Lung (tissue), 16 donors: ENCODE results near the gene CAMK2N1. TPM values are rescaled to one million over a fixed set of nuclear protein-coding genes. Genes with fewer than 3 reads are reported as not detected.
A peak's percentile ranks its signal among the peaks of the same experiment; 100 is the strongest.

Experiments
- ATAC-seq: fragments of 200-7000 bp; cut with Tn5 transposase; one replicate; pipeline ENCODE4 v1.9.1; 2020; ENCODE audit warnings: moderate number of reproducible peaks; ENCODE audit not compliant: insufficient read depth, low FRiP score
- DNase-seq, 3 donors: peaks; one replicate each; pipeline ENCODE4 v3.0.0-alpha.2; 2013 to 2017
- H3K27ac ChIP-seq, 2 donors: one replicate each; pipeline ENCODE4 v1.5.1; 2013; ENCODE audit warnings: mild to moderate bottlenecking in 2 of 2, moderate library complexity in 2 of 2, control low read depth in 1 of 2, inconsistent platforms in 1 of 2, low read depth in 1 of 2, low read length in 1 of 2
- H3K27me3 ChIP-seq, 3 donors: one replicate each; pipeline ENCODE4 v1.5.1; 2013; ENCODE audit warnings: low read length in 2 of 3; ENCODE audit not compliant: control insufficient read depth in 3 of 3, insufficient read depth in 3 of 3
- H3K36me3 ChIP-seq, 4 donors: one replicate each; pipeline ENCODE4 v1.5.1; 2013; ENCODE audit warnings: low read length in 4 of 4, mild to moderate bottlenecking in 1 of 4, moderate library complexity in 1 of 4; ENCODE audit not compliant: control insufficient read depth in 4 of 4, insufficient read depth in 4 of 4
- H3K4me1 ChIP-seq, 5 donors: one replicate each; pipeline ENCODE4 v1.5.1; 2013; ENCODE audit warnings: low read length in 5 of 5, mild to moderate bottlenecking in 2 of 5, moderate library complexity in 1 of 5; ENCODE audit not compliant: control insufficient read depth in 5 of 5, insufficient read depth in 5 of 5
- H3K4me3 ChIP-seq: one replicate; pipeline ENCODE4 v1.5.1; 2013; ENCODE audit warnings: mild to moderate bottlenecking, control low read depth, moderate library complexity
- H3K9ac ChIP-seq, 2 donors: one replicate each; pipeline ENCODE4 v1.5.1; 2013; ENCODE audit warnings: low read length in 2 of 2, control low read depth in 1 of 2; ENCODE audit not compliant: insufficient read depth in 1 of 2
- H3K9me3 ChIP-seq, 4 donors: one replicate each; pipeline ENCODE4 v1.5.1; 2013; ENCODE audit warnings: low read length in 3 of 4, mild to moderate bottlenecking in 1 of 4, moderate library complexity in 1 of 4; ENCODE audit not compliant: control insufficient read depth in 4 of 4, insufficient read depth in 3 of 4
- WGBS, 2 donors: extraction: QIAGEN DNeasy Blood & Tissue Kit; methylation state at CpG; one replicate each; pipeline ENCODE4 v1.1.7; 2013; 5-methylcytosine and 5-hydroxymethylcytosine counted together
- long read RNA-seq, 5 donors: transcript quantifications; one replicate each; lab custom pipeline, GENCODE V29; 2026
- polyA plus RNA-seq, 2 donors: library from polyadenylated mRNA; stranded (reverse); fragments of 200-250 nt; gene quantifications; one replicate each; pipeline ENCODE4 v1.2.1, GENCODE V29; 2013
- total RNA-seq, 2 donors: library from RNA; depleted of rRNA in 1 of 2; stranded (reverse); fragments of >200 nt in 1 of 2; gene quantifications; one replicate each; pipeline ENCODE4 v1.2.1, GENCODE V29; 2014 to 2021
- TF ChIP-seq, protein P1 (sequence below): IDR thresholded peaks from 2 replicates; pipeline ENCODE4 v1.5.1; 2012; ENCODE audit warnings: mild to moderate bottlenecking; ENCODE audit errors: control extremely low read depth, extremely low read depth
- donor health status: control.
- donor health status: control.
- donor health status: Bipolar disorder and iron deficiency.
- donor health status: healthy.
- donor health status: DM: yes; HTN: yes; CAD: no.

The CAMK2N1 gene
- total RNA-seq = 10 to 100 TPM; 32.5 to 44.3 TPM
- 10 to 100 TPM in 1 of 2 donors, 1 to 10 TPM in 1; 6.5 to 24.0 TPM for polyA plus RNA-seq
- long read RNA-seq, donor 1, transcript CAMK2N1-201 (2 exons, 2,336 nt) = major isoform, 72 of 75 reads
- long read RNA-seq, donor 1, partial matches to known transcripts = 0 of 75 reads
- long read RNA-seq, donor 1, other reads (novel, unspliced or antisense) = 0 of 75 reads
- long read RNA-seq, donor 2, transcript CAMK2N1-201 (2 exons, 2,336 nt) = major isoform, 27 of 44 reads
- long read RNA-seq, donor 2, partial matches to known transcripts = 15 of 44 reads
- long read RNA-seq, donor 2, other reads (novel, unspliced or antisense) = 0 of 44 reads
- long read RNA-seq, donor 3, transcript CAMK2N1-201 (2 exons, 2,336 nt) = major isoform, 32 of 33 reads
- long read RNA-seq, donor 3, partial matches to known transcripts = 0 of 33 reads
- long read RNA-seq, donor 3, other reads (novel, unspliced or antisense) = 0 of 33 reads
- long read RNA-seq, donor 4, transcript CAMK2N1-201 (2 exons, 2,336 nt) = major isoform, 26 of 31 reads
- long read RNA-seq, donor 4, transcript CAMK2N1-202 (2 exons, 812 nt) = minor isoform, 5 of 31 reads
- long read RNA-seq, donor 4, partial matches to known transcripts = 0 of 31 reads
- long read RNA-seq, donor 4, other reads (novel, unspliced or antisense) = 0 of 31 reads
- long read RNA-seq, donor 5, transcript CAMK2N1-201 (2 exons, 2,336 nt) = major isoform, 70 of 122 reads
- long read RNA-seq, donor 5, transcript CAMK2N1-202 (2 exons, 812 nt) = minor isoform, 5 of 122 reads
- long read RNA-seq, donor 5, partial matches to known transcripts = 47 of 122 reads
- long read RNA-seq, donor 5, other reads (novel, unspliced or antisense) = 0 of 122 reads

DNA sequence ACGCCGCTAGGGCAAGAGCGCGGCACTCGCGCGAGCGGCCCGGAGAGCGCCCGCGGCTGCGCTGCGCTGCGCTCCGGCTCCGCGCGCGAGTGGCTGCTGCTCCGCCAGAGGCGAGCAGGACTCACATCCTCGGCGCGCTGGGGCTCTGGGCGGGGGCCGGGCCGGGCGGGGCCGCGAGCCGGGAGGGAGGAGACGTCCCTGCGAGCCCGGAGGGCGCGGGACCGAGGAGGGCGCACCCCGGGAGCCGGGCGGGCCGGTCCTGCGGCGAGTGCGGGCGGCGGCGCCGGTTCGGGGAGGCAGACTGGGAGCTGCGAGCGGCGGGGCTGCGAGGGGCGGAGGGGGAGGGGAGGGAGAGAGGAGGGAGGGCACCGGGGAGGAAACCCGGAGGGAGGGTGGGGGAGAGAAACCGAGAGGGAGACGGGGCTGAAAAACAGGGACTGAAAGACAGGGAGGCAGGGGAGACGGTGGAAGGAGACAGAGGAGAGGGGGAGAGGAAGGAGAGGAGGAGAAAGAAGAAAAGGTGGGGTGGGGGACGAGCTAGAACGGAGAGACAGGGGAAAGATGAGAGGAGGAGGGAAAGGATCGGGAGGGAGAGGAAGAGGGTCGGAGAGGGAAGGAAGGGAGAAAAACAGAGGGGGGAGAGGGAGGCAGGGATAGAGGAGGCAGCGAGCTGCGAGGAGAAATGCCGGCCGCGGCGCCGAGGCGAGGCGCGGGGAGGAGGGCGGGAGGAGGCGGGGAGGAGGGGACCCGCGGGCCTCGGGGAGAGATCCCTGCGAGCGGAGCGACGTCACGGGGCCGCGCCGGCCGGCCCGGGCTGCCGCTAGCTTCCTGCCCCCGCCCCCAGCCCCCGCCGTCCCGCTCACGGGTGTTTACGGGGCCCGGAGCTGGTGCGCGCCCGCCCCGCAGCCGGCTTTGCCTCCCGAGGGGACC is at the start of gene CAMK2N1:
CAMK2N1 (minus strand) TSS at position 684 of the 930 bp plus-strand sequence. CDS start 831 bp downstream, outside the sequence.
- DNase-seq = peak; percentile 78 to 87 (median 84)
- peaks cover 0 to 32% (median 6%) of the 10 kb centered on the region in 5 donors for H3K4me1 ChIP-seq
- H3K27me3 ChIP-seq = peaks cover 0 to 64% (median 0%) of the 10 kb centered on the region in 3 donors
- H3K9ac ChIP-seq = peak within 1 kb of the TSS; percentile 46 to 82
- H3K36me3 ChIP-seq = no peaks in the 10 kb centered on the region
- no peaks in the 10 kb centered on the region for H3K9me3 ChIP-seq
- peak within 1 kb of the TSS; percentile 41 for H3K4me3 ChIP-seq
- TF ChIP-seq, protein P1, sequence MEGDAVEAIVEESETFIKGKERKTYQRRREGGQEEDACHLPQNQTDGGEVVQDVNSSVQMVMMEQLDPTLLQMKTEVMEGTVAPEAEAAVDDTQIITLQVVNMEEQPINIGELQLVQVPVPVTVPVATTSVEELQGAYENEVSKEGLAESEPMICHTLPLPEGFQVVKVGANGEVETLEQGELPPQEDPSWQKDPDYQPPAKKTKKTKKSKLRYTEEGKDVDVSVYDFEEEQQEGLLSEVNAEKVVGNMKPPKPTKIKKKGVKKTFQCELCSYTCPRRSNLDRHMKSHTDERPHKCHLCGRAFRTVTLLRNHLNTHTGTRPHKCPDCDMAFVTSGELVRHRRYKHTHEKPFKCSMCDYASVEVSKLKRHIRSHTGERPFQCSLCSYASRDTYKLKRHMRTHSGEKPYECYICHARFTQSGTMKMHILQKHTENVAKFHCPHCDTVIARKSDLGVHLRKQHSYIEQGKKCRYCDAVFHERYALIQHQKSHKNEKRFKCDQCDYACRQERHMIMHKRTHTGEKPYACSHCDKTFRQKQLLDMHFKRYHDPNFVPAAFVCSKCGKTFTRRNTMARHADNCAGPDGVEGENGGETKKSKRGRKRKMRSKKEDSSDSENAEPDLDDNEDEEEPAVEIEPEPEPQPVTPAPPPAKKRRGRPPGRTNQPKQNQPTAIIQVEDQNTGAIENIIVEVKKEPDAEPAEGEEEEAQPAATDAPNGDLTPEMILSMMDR = no peak
- peak within 1 kb of the TSS; percentile 24 to 81 for H3K27ac ChIP-seq
- peak; percentile 58 for ATAC-seq
- 1% methylated on average over 54 to 103 of the region's 104 CpGs for WGBS, 2 donors

DNA sequence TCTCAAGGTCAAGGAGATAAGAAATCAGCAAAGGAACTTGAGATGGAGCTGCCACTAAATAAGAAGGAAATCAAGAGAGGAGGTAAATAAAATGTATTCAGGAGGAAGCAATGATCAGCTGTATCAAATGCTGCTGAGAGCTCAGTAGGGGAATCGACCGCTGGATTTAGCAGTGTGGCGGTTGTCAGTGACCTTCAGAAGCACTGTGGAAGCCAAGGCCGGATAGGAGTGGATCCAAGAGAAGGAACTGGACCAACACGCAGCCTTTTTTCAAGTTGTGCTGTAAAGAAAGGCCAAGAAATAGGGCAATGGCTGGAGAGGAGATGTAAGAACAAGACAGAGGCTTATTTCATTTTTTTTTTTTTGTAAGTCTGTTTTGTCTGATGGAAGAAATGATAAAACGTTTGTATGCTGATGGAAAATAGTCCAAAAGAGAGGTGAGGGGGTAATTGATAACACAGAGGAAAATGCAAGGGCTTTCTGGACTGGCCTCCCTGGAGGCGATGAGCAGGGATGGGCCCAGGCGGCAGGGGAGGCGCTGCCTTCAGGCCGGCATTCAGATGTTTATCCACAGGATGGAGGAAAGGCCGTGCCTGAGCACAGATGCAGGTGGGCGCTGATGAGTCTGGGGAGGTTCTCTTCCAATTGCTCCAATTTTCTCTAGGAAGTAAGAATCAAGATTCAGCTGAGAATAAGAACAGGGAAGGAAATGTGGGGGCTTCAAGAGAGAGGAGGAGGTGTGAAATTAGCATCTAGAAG is 48.8 kb upstream of the CAMK2N1 start:
- Histone ChIP-seq H3K4me3 (no peak overlapping the region), H3K27ac (no peak overlapping the region), H3K4me1 (no peaks in the 10 kb centered on the region), H3K9ac (no peak overlapping the region), H3K27me3 (peaks cover 0 to 34% (median 4%) of the 10 kb centered on the region in 3 donors), H3K9me3 (peaks cover 0 to 2% (median 0%) of the 10 kb centered on the region in 4 donors), H3K36me3 (no peaks in the 10 kb centered on the region)
- WGBS, 2 donors = 61 to 63% methylated on average over 12 of the region's 12 CpGs
- DNase-seq (peak in 1 of 3 donors; percentile 12), ATAC-seq (no peak)
- TF ChIP-seq, protein P1 = no peak

DNA sequence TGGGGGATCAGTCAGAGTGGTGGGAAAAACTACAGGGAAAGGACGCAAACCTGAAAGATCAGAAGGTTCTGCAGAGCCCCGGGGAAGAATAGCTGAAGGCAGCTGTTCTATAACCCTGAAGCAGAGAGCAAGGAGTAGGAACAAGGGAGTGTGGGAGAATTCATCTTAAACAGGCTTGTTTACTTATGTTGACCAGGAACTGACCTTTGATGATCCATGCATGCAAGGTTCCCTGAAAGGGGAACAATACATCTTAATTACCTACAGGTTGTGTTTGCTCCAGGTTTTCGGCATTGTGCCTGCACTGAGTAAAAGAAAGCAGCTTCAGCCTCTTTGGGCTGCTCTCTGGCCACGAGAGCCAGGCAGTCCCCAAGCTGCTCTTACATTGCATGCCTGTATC is 47.6 kb upstream of the CAMK2N1 start:
- TF ChIP-seq, protein P1 = no peak

More for the DNA sequence above, 47.6 kb upstream of the CAMK2N1 start:
- peaks cover 0 to 5% (median 0%) of the 10 kb centered on the region in 4 donors for H3K9me3 ChIP-seq
- ATAC-seq (no peak), DNase-seq (no peak)
- no peaks in the 10 kb centered on the region for H3K4me1 ChIP-seq
- 59 to 77% methylated on average over 4 of the region's 4 CpGs for WGBS, 2 donors
- H3K27ac ChIP-seq = no peak overlapping the region
- H3K36me3 ChIP-seq = no peaks in the 10 kb centered on the region
- H3K9ac ChIP-seq = no peak overlapping the region
- H3K27me3 ChIP-seq = peaks cover 0 to 29% (median 8%) of the 10 kb centered on the region in 3 donors
- H3K4me3 ChIP-seq = no peak overlapping the region
